Mammary epithelial cell (primary cell): ENCODE data around the gene FCRLB.

Experiments used
- EZH2 ChIP-seq: IDR thresholded peaks from 2 replicates; pipeline ENCODE4 v1.6.1; 2012; ENCODE audit warnings: low read length, inconsistent platforms, borderline replicate concordance
- TF ChIP-seq, protein P1 (sequence below), 2 donors: IDR thresholded peaks in 1 of 2; conservative IDR thresholded peaks in 1 of 2; 2 replicates each; pipeline ENCODE4 v1.5.1; 2011 to 2012; ENCODE audit warnings: inconsistent platforms in 2 of 2, low read length in 2 of 2, mild to moderate bottlenecking in 2 of 2, control low read depth in 1 of 2, low read depth in 1 of 2; ENCODE audit not compliant: insufficient read depth in 1 of 2; ENCODE audit errors: extremely low read depth in 1 of 2

DNA sequence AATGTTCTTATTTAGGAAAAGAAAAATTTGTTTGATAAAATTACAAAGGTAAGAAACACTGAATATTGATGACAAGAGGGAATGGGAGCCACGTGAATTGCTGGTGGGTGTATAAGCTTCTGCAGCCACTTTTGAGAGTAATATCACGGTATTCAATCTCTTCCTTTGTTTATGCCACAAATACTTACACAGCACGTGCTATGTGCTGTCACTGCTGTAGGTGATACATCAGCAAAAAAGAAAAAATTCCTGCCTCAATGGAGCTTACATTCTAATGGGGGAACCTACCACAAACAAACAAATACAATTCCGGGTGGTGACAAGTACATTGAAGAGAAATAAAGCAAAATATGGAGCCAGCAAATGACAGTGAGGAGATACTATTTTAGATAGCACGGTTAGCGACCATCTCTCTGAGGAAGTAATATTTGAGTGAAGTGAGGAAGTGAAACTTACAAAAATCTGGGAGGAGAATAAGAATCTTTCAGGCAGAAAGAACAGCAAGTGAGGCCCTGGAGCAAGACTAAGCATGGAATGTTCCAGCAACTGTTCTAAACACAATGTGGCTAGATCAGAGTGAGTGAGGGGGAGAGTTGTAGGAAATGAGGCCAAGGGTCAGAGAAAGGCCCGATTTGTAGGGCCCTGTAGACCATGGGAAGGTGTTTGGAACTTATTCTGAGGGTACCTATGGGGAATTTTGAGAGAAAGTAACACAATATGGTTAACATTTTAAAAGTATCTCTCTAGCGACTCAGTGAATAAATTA lies 2.6 kb upstream of the FCRLB start:
- TF ChIP-seq, protein P1, sequence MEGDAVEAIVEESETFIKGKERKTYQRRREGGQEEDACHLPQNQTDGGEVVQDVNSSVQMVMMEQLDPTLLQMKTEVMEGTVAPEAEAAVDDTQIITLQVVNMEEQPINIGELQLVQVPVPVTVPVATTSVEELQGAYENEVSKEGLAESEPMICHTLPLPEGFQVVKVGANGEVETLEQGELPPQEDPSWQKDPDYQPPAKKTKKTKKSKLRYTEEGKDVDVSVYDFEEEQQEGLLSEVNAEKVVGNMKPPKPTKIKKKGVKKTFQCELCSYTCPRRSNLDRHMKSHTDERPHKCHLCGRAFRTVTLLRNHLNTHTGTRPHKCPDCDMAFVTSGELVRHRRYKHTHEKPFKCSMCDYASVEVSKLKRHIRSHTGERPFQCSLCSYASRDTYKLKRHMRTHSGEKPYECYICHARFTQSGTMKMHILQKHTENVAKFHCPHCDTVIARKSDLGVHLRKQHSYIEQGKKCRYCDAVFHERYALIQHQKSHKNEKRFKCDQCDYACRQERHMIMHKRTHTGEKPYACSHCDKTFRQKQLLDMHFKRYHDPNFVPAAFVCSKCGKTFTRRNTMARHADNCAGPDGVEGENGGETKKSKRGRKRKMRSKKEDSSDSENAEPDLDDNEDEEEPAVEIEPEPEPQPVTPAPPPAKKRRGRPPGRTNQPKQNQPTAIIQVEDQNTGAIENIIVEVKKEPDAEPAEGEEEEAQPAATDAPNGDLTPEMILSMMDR (conservative IDR thresholded peaks at IDR 0.05 in 1 of 2, IDR thresholded peaks at IDR 0.05 in 1 of 2; ENCODE audit: extremely low read depth in 1 of 2, insufficient read depth in 1 of 2, low read depth in 1 of 2, low read length in 2 of 2): no peak
- TF ChIP-seq EZH2: no peak
